ENCODE results near the gene CDS2.

Gene CDS2

GRCh38 chr20:5127859-5128424 is 1.1 kb downstream of the CDS2 start:
- H3K79me2 ChIP-seq (ENCODE audit: insufficient read depth, low read depth), result peaks cover 14% of the 10 kb centered on the region
- H2AFZ ChIP-seq (ENCODE audit: low read depth), result no peak overlapping the region; the same call in 1 of the 2 replicates

GRCh38 chr20:5128886-5129285 is 2.1 kb downstream of the CDS2 start:
- no peak overlapping the region for H3K9ac ChIP-seq

More at GRCh38 chr20:5127859-5128424, 1.1 kb downstream of the CDS2 start:
- no peaks in the 10 kb centered on the region for H4K20me1 ChIP-seq (ENCODE audit: insufficient read depth)
- H3K9ac ChIP-seq, result peak overlapping the region; percentile 61; the same call in 1 of the 2 replicates
- TF ChIP-seq CTCF (conservative IDR thresholded peaks at IDR 0.05; ENCODE audit: low read depth, low read length), result no peak
- no peak overlapping the region for H3K4me3 ChIP-seq (IDR thresholded peaks at IDR 0.05; ENCODE audit: insufficient read depth, low read depth, low read length)
- H3K4me2 ChIP-seq, result peak overlapping the region; percentile 74
- no peaks in the 10 kb centered on the region for H3K27me3 ChIP-seq (ENCODE audit: insufficient read depth, low read depth)
- H3K27ac ChIP-seq, result peak overlapping the region; percentile 48; the same call in 1 of the 2 replicates
- H3K4me1 ChIP-seq (ENCODE audit: low read depth, poor library complexity, severe bottlenecking), result peaks cover 12% of the 10 kb centered on the region
- no peaks in the 10 kb centered on the region for H3K36me3 ChIP-seq (ENCODE audit: insufficient read depth)

GRCh38 chr20:5131502-5131901 is 4.7 kb downstream of the CDS2 start:
- no peak overlapping the region for H3K9ac ChIP-seq
- no peak overlapping the region for H3K27ac ChIP-seq
- peaks cover 14% of the 10 kb centered on the region for H3K79me2 ChIP-seq (ENCODE audit: insufficient read depth, low read depth)
- no peaks in the 10 kb centered on the region for H3K27me3 ChIP-seq (ENCODE audit: insufficient read depth, low read depth)
- H3K4me3 ChIP-seq (IDR thresholded peaks at IDR 0.05; ENCODE audit: insufficient read depth, low read depth, low read length), result no peak overlapping the region
- H3K4me1 ChIP-seq (ENCODE audit: low read depth, poor library complexity, severe bottlenecking), result peaks cover 7% of the 10 kb centered on the region
- H4K20me1 ChIP-seq (ENCODE audit: insufficient read depth), result no peaks in the 10 kb centered on the region
- no peak overlapping the region for H2AFZ ChIP-seq (ENCODE audit: low read depth)
- no peak for TF ChIP-seq CTCF (conservative IDR thresholded peaks at IDR 0.05; ENCODE audit: low read depth, low read length)
- no peak overlapping the region for H3K4me2 ChIP-seq
- no peaks in the 10 kb centered on the region for H3K36me3 ChIP-seq (ENCODE audit: insufficient read depth)

More at GRCh38 chr20:5128886-5129285, 2.1 kb downstream of the CDS2 start:
- H3K27me3 ChIP-seq (ENCODE audit: insufficient read depth, low read depth), result no peaks in the 10 kb centered on the region
- peaks cover 12% of the 10 kb centered on the region for H3K4me1 ChIP-seq (ENCODE audit: low read depth, poor library complexity, severe bottlenecking)
- H4K20me1 ChIP-seq (ENCODE audit: insufficient read depth), result no peaks in the 10 kb centered on the region
- H3K79me2 ChIP-seq (ENCODE audit: insufficient read depth, low read depth), result peaks cover 14% of the 10 kb centered on the region
- H3K27ac ChIP-seq, result no peak overlapping the region
- no peak overlapping the region for H2AFZ ChIP-seq (ENCODE audit: low read depth)
- no peak for TF ChIP-seq CTCF (conservative IDR thresholded peaks at IDR 0.05; ENCODE audit: low read depth, low read length)
- H3K4me3 ChIP-seq (IDR thresholded peaks at IDR 0.05; ENCODE audit: insufficient read depth, low read depth, low read length), result no peak overlapping the region
- no peak overlapping the region for H3K4me2 ChIP-seq
- H3K36me3 ChIP-seq (ENCODE audit: insufficient read depth), result no peaks in the 10 kb centered on the region

GRCh38 chr20:5133998-5134397 is 7.2 kb downstream of the CDS2 start:
- no peak for TF ChIP-seq CTCF (conservative IDR thresholded peaks at IDR 0.05; ENCODE audit: low read depth, low read length)
- Histone ChIP-seq H3K4me3 (IDR thresholded peaks at IDR 0.05; ENCODE audit: insufficient read depth, low read depth, low read length) (no peak overlapping the region), H2AFZ (ENCODE audit: low read depth) (no peak overlapping the region), H3K4me1 (ENCODE audit: low read depth, poor library complexity, severe bottlenecking) (no peaks in the 10 kb centered on the region), H3K27me3 (ENCODE audit: insufficient read depth, low read depth) (no peaks in the 10 kb centered on the region), H3K4me2 (no peak overlapping the region), H4K20me1 (ENCODE audit: insufficient read depth) (no peaks in the 10 kb centered on the region), H3K36me3 (ENCODE audit: insufficient read depth) (no peaks in the 10 kb centered on the region), H3K27ac (no peak overlapping the region), H3K79me2 (ENCODE audit: insufficient read depth, low read depth) (peaks cover 2% of the 10 kb centered on the region; the same call in 1 of the 2 replicates), H3K9ac (no peak overlapping the region)

Measured in KMS-11 (cell line).